HG02571 (cell line): ENCODE measurements around the gene G6PC3.
"Not testable (repeated sequence)": the region's sequence is repeated elsewhere in the genome, so short reads cannot be mapped to it uniquely, and the experiment has no call there.

Experiments used
- ATAC-seq: cut with Tn5 transposase; IDR thresholded peaks from one replicate; pipeline ENCODE4 v1.9.1; 2021; ENCODE audit warnings: mild to moderate bottlenecking, moderate library complexity; ENCODE audit not compliant: unreplicated experiment

Gene G6PC3

GRCh38 chr17:44105483-44105882 lies 34.9 kb downstream of the G6PC3 start:
- no peak for ATAC-seq

- no peak for ATAC-seq
These were observed 35.4 kb downstream of the G6PC3 start for GRCh38 chr17:44105941-44106340.

GRCh38 chr17:44106801-44107200 lies 36.3 kb downstream of the G6PC3 start:
- no peak for ATAC-seq

GRCh38 chr17:44108440-44109311 lies 38.1 kb downstream of the G6PC3 start:
- ATAC-seq, result no peak

GRCh38 chr17:44109312-44109630 lies 38.7 kb downstream of the G6PC3 start:
- no peak for ATAC-seq

GRCh38 chr17:44110011-44110686 lies 39.6 kb downstream of the G6PC3 start:
- ATAC-seq, result no peak

GRCh38 chr17:44110823-44111633 lies 40.5 kb downstream of the G6PC3 start:
- ATAC-seq, result no peak

- ATAC-seq, result no peak
These were observed 41.2 kb downstream of the G6PC3 start for GRCh38 chr17:44111777-44112176.

GRCh38 chr17:44112284-44113280 lies 42.0 kb downstream of the G6PC3 start:
- no peak for ATAC-seq

GRCh38 chr17:44113382-44113781 lies 42.8 kb downstream of the G6PC3 start:
- ATAC-seq, result no peak

GRCh38 chr17:44113868-44114840 lies 43.6 kb downstream of the G6PC3 start:
- ATAC-seq, result no peak

GRCh38 chr17:44115585-44116415 lies 45.3 kb downstream of the G6PC3 start:
- ATAC-seq, result no peak

GRCh38 chr17:44117351-44117750 lies 46.8 kb downstream of the G6PC3 start:
- ATAC-seq, result no peak

GRCh38 chr17:44118427-44119050 lies 48.0 kb downstream of the G6PC3 start:
- ATAC-seq, result no peak

GRCh38 chr17:44119062-44119461 lies 48.5 kb downstream of the G6PC3 start:
- no peak for ATAC-seq

- no peak for ATAC-seq
These were observed 49.3 kb downstream of the G6PC3 start for GRCh38 chr17:44119798-44120197.

- not testable (repeated sequence) for ATAC-seq
These were observed 49.7 kb downstream of the G6PC3 start for GRCh38 chr17:44120281-44120680.
